ENCODE results near the gene RAP1A.

Gene RAP1A

DNA sequence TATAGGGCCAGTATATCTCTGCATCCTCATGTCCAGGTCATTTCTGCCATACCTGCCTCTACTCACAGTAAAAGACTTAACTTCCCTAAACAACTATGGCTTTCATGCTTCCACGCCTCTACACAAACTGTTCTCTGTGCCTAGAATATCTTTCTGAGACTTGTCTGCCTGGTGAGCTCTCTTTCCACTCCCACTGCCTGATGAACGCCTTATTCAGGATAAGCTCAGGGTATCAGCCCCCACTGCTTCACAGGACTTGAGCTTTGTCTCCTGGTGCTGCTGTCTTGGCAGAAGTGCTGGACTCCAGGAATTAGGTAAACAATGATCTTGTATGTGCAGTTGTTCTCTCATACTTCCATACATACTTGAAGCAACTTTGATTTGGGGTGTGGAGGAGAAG, 131.3 kb downstream of the RAP1A start:
- H3K4me3 ChIP-seq (ENCODE audit: low read depth, low read length) = no peak overlapping the region
- TF ChIP-seq, protein P1, sequence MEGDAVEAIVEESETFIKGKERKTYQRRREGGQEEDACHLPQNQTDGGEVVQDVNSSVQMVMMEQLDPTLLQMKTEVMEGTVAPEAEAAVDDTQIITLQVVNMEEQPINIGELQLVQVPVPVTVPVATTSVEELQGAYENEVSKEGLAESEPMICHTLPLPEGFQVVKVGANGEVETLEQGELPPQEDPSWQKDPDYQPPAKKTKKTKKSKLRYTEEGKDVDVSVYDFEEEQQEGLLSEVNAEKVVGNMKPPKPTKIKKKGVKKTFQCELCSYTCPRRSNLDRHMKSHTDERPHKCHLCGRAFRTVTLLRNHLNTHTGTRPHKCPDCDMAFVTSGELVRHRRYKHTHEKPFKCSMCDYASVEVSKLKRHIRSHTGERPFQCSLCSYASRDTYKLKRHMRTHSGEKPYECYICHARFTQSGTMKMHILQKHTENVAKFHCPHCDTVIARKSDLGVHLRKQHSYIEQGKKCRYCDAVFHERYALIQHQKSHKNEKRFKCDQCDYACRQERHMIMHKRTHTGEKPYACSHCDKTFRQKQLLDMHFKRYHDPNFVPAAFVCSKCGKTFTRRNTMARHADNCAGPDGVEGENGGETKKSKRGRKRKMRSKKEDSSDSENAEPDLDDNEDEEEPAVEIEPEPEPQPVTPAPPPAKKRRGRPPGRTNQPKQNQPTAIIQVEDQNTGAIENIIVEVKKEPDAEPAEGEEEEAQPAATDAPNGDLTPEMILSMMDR (IDR thresholded peaks at IDR 0.05; ENCODE audit: insufficient read depth, low read depth, low read length, missing control alignments) = no peak
- no peak for DNase-seq (ENCODE audit: low read depth)

DNA sequence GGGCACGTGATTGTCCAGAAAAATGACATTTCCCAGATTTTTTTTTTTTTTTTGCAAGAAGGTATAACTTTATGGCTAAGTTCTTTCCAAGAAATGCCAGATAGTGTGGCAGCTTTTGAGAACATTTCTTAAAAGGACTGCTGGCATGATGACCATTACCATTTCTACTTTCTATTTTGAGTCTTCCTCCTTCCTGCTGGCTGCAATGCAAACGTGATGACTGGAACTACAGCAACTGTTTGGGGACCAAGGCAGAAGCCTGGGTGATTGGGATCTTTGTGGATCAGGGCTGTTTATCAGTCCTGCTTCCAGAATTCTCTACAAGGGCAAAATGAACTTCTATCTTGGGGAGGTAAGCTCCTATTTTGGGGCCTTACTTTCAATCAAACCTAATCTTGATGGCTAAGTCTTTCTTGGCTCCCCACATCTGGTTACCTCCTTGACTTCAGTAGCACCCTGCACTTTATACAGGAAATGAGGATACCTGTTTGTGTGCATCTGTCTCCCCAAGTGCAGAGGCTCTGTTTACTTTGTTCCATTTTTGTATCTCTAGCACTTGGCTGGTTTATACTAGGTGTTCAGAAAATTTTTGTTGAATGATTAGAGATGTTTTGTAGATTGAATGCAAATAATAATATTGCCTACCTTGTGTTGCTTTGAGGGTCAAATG, 132.5 kb downstream of the RAP1A start:
- no peak for DNase-seq (ENCODE audit: low read depth)
- H3K4me3 ChIP-seq (ENCODE audit: low read depth, low read length) = no peak overlapping the region
- TF ChIP-seq, protein P1 (IDR thresholded peaks at IDR 0.05; ENCODE audit: insufficient read depth, low read depth, low read length, missing control alignments) = no peak

DNA sequence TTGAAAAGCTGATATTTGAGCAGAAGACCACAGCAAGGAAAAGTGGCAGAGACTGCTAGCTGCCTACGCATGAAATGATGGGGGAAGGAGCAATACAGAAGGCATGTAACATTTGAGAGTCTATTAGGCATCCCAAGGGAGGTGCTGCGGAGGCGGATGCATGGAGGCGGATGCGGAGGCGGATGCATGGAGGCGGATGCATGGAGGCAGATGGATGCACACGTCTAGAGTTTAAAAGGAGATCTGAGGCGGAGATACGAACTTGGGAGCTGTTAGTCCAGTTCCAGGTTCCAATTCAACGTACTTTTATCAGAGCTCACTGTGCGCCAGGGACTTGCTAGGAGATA, 135.4 kb downstream of the RAP1A start:
- DNase-seq (ENCODE audit: low read depth) = peak; percentile 54

DNA sequence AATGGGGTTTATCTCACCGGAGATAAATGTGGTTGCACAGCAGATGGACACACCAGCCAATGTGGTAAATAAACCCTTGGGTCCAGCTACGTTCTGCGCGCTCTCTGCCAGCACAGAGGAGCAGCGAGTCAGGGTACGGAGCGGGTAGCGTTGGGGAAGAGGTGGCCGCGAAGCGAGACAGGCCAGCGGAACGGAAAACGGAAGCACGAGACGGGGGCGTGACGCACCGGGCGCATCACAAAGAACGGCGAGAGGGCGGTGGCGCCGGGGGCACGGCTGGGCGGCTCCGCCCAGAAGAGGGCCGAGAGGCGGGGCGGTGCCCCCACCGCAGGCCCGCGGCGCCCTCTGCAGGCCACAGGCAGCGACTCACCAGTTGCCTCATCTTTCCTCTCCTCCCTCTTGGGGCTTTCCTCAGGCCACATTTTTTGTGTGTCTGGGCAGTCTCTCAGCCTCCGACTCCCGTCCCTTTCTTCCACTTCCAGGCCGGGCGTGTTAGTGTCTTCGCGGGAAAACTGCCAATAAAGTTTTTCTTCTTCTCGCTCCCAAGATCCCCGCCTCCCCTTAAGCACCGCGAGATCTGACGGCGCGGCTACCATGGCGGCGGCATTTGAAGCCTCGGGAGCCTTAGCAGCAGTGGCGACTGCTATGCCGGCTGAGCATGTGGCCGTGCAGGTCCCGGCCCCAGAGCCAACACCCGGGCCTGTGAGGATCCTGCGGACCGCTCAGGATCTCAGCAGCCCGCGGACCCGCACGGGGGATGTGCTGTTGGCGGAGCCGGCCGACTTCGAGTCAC, 135.9 kb downstream of the RAP1A start, which contains the start of gene DDX20:
TSS of gene DDX20 (plus strand) at position 571 of the 793 bp plus-strand sequence. CDS start at position 595, 24 bp downstream.
- peak within 1 kb of the TSS; percentile 86 for H3K4me3 ChIP-seq (ENCODE audit: low read depth, low read length)
- DNase-seq (ENCODE audit: low read depth) = peak; percentile 95
- TF ChIP-seq, protein P1 (IDR thresholded peaks at IDR 0.05; ENCODE audit: insufficient read depth, low read depth, low read length, missing control alignments) = peak; percentile 88

More for the DNA sequence above, 135.4 kb downstream of the RAP1A start:
- TF ChIP-seq, protein P1 (IDR thresholded peaks at IDR 0.05; ENCODE audit: insufficient read depth, low read depth, low read length, missing control alignments) = no peak
- peak overlapping the region; percentile 86 for H3K4me3 ChIP-seq (ENCODE audit: low read depth, low read length)

DNA sequence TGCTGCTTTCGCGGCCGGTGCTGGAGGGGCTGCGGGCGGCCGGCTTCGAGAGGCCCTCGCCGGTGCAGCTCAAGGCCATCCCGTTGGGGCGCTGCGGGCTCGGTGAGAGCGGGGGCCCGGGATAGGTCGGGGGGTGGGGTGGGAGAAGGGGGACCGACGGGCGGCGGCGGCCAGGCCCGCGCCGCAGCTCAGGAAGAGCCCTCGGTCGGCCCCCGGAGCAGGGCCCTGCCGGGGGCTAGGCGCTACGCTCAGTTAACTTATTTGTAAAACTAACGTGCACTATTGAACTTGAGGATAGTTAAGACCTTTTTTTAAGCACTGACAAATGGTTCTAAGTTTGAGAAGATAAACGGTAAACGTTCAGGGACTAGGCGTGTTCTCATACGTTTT, 136.5 kb downstream of the RAP1A start:
- H3K4me3 ChIP-seq (ENCODE audit: low read depth, low read length) = peak overlapping the region; percentile 86
- TF ChIP-seq, protein P1 (IDR thresholded peaks at IDR 0.05; ENCODE audit: insufficient read depth, low read depth, low read length, missing control alignments) = no peak
- no peak for DNase-seq (ENCODE audit: low read depth)

DNA sequence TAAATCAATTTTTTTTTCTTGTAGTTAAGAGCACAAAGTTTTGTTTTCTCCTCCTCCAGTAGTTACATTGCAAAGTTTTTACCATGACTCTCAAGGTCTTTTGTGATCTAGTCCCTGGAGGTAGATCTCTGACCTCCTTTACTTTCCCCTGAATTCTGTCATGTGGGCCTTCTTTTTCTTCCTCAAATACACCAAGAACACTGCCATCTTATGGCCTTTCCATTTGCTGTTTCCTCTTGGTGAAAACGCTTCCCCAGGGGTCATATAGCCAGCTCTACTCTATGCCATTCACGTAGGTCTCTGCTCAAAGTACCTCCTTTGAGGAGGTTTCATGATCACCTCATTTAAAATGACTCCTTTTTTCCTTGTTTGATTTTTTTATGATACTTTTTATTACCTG, 138.8 kb downstream of the RAP1A start:
- H3K4me3 ChIP-seq (ENCODE audit: low read depth, low read length) = no peak overlapping the region
- no peak for DNase-seq (ENCODE audit: low read depth)
- TF ChIP-seq, protein P1 (IDR thresholded peaks at IDR 0.05; ENCODE audit: insufficient read depth, low read depth, low read length, missing control alignments) = no peak
